COLO829 (cell line): ENCODE results near the gene DET1.
"Not testable (repeated sequence)": the region's sequence is repeated elsewhere in the genome, so short reads cannot be mapped to it uniquely, and the experiment has no call there.

Experiments
- DNase-seq: peaks from one replicate; pipeline ENCODE4 v3.0.0; 2012; ENCODE audit warnings: low spot score

Gene DET1

DNA sequence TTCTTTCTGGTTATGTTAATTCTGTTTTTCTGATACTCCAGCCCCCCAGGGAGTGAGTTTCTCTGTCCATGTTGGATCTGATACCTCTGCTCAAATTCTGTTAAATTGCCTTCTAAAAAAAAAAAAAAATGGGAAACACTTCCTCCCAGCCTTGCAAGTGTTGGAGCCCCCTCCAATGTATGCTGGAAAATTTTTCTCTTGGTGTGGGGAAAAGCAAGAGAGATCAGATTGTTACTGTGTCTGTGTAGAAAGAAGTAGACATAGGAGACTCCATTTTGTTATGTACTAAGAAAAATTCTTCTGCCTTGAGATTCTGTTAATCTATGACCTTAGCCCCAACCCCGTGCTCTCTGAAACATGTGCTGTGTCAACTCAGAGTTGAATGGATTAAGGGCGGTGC, 6.1 kb downstream of the DET1 start:
- not testable (repeated sequence) for DNase-seq

GRCh38 chr15:88539441-88539840, 7.0 kb downstream of the DET1 start:
- no peak for DNase-seq

- DNase-seq = no peak
These were observed 7.5 kb downstream of the DET1 start for GRCh38 chr15:88538972-88539371.

GRCh38 chr15:88537591-88538317, 8.7 kb downstream of the DET1 start:
- DNase-seq = no peak

GRCh38 chr15:88535607-88536313, 10.7 kb downstream of the DET1 start:
- DNase-seq = no peak

GRCh38 chr15:88535100-88535499, 11.4 kb downstream of the DET1 start:
- DNase-seq = no peak

DNA sequence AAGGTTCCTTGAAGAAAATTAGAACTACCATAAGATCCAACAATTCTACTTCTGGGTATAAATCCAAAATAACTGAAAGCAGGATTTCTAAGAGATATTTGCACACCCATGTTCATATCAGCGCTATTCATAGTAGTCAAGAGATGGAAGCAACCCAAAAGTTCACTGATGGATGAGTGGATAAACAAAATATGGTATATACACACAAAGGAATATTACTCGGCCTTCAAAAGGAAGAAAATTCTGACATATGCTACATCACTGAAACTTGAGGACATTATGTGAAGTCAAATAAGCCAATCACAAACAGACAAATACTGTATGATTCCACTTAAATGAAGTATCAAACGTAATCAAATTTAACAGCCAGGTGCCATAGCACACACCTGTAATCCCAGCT, 13.1 kb downstream of the DET1 start:
- DNase-seq = no peak

GRCh38 chr15:88529021-88529630, 17.4 kb downstream of the DET1 start:
- DNase-seq = peak; percentile 42

DNA sequence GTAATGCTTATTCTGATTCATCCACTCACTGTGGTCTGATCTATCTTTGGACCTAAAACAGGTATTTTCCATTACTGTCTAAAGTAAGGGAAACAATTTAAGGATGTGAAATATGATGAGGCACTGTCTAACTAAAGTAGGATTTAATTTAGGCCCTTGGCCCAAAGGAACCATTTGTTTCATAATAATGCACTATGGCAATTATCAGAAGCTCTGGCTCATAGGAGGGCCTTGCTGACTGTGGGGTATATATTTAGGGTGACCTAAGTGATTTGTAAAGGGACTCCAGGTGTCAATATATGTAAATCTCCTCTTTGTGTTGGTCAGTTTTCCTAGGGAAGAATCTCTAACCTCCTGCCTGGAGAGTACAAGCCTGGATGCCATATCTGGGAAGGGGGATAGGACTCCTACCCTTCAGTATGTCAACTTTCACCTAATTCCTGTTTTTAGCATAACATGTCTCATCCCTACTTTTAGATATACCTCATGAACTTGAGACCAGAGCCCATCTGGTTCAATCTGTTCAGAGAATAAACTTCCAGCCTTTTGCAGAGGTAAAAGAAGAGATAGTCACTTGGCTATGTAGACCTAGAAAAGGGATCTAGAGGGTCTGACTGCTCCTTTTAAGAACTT, 20.1 kb downstream of the DET1 start:
- no peak for DNase-seq

GRCh38 chr15:88525418-88525817, 21.1 kb downstream of the DET1 start:
- no peak for DNase-seq

GRCh38 chr15:88524094-88524493, 22.4 kb downstream of the DET1 start:
- not testable (repeated sequence) for DNase-seq

DNA sequence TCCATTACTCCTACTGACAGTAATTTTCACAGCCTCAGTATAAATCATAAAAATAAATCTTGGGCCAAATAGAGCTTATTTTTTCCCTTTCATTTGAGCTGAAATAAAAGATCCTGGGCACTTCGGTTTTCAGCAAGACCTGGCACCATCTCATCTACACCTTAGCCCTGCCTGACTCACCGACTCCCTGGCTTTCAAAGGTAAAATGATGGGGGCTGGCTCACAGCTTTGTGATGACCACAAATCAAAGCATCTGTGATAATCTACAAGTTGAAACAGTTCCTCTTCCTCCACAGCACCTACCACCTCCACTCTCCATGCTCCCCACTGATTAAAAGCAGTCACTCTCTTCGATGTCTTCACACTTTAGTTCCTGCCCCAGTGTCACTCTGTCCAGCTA, 27.6 kb downstream of the DET1 start:
- DNase-seq = no peak

- no peak for DNase-seq
These were observed 33.3 kb downstream of the DET1 start for GRCh38 chr15:88513195-88513594.

DNA sequence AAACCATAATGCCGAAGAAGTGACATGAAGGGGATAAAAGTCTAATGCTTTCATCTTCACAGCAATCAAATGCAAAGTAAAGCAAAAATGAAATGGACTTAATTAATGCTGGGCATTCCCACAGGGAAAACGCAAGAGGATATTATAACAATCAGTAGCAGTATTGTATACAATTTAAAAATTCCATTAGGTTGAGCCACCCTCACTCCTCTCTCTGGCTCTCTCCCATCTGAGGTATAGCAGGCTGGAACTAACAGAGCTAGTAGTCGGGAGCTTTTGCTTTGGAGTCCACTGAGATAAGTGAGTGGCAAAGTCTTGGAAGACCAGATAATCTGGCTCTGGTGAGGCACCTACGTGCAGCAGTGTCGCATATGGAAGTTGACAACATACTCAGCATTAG, 33.9 kb downstream of the DET1 start:
- no peak for DNase-seq

GRCh38 chr15:88512078-88512477, 34.4 kb downstream of the DET1 start:
- DNase-seq = no peak

- no peak for DNase-seq
These were observed 35.3 kb downstream of the DET1 start for GRCh38 chr15:88511161-88511560.

DNA sequence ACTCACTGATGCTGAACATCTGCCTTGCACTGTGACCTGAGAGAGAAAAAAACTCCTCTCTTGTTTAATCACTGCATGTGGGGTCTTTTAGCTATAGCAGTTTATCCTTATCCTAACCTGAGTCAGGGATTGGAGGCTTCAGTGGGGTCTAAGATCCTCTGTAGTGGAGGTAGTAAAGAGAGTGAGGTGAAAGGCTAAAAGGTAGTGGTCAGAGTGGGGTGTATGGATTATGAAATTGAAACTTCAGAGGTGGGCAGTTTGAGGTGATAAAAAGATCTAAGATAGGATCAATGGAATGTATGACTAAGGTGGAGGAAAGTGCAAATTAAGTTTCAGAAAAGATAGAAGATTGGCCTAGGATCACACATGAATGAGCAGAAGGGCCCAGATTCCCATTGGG, 36.5 kb downstream of the DET1 start:
- no peak for DNase-seq

DNA sequence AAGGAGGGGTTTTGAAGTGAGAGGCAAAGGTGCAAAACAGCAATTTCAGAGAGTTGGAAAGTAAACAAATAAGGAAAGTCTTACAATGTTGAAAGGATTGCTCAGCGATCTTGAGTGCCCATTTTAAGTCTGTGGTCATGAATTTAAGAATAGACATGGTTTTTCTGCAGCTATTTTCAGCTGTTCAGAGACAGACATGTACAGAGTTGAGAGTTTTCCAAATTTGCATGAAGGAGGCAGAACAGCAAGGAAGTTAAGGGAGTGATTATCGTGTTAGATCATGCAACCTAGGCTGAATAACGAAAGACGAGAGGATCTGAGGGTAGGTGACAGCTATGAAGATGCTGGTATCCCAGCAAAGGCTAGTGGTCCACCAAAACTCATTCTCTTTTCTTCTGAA, 37.2 kb downstream of the DET1 start:
- DNase-seq = no peak

GRCh38 chr15:88506628-88507027, 39.9 kb downstream of the DET1 start:
- DNase-seq = no peak

GRCh38 chr15:88505721-88506120, 40.8 kb downstream of the DET1 start:
- no peak for DNase-seq

DNA sequence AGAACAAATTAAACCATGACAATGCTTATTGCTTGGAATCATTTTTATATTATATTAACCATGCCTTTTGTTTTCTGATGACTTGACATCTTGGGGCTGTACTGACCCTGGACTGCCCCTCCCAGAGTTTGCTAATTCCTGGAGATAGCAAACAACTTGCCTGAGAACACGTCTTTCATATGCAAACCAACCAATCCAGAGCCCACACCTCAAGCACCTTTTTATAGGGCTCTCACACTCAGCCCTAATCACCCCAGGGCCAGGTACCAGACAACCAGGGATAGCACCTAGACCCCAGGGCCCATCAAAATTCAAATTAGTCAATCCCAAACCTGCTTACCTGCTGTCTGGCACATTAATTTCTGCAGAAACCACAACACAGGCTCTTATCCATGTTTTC, 42.0 kb downstream of the DET1 start:
- DNase-seq = no peak

- no peak for DNase-seq
These were observed 47.5 kb downstream of the DET1 start for GRCh38 chr15:88498996-88499395.
